ENCODE measurements around the gene OTOF. TPM values are rescaled to one million over a fixed set of nuclear protein-coding genes. Genes with fewer than 3 reads are reported as not detected.
A peak's percentile ranks its signal among the peaks of the same experiment; 100 is the strongest.

OTOF gene
- total and polyA plus RNA-seq, 9 of the 15 experiments (the other 6 are each of a cell fraction or from before 2014, with no cell fraction given): 0.03 to 0.11 (median 0.06) TPM; not detected in 5

DNA sequence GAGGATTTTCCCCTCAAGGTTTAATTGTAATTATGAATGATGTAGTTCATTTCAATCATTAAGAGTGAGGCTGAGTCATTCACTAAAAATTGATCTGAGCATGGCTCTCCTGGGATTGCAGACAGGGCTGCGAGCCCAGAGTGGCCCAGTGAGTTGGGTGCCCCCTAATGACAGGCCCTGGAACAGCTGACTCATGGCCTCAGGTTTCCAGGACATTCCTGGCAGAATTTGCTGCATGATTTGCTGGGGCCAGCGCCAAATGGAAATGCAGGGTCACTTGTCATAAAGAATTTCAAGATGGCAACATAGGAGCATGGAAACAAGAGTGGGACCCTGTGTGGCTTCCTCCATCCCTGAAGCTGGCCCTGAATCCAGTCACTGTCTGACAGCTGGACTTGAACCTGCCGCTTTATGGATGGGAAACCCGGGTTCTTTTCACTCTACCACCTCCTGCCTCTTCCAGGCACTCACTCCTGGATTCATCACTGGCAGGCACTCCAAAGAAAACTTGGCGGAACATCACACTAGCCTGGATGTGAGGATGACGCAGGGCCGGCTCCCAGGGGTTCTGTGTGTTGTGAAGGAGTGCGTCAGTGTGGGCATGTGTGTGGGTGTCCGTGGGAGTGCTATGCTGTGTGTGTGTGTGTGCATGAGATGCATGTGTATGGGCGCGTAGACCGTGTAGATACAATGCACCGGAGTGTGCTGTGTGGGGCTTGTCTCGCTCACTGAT is 15.2 kb downstream of the OTOF start:
- BruUV-seq (replicated peaks): no TSS peak
- ATAC-seq (peak; percentile 81), DNase-seq (ENCODE audit: extremely low read depth in 1 of 4, low spot score in 3 of 4) (peak; percentile 71 to 74 (median 72)), FAIRE-seq (peak; percentile 90)
- no peak overlapping the region for H3K9ac ChIP-seq (ENCODE audit: insufficient read depth in 1 of 2, low read depth in 2 of 2, low read length in 2 of 2)
- H3K36me3 ChIP-seq (ENCODE audit: control insufficient read depth, insufficient read depth, low read length): no peaks in the 10 kb centered on the region
- H3K79me2 ChIP-seq (ENCODE audit: control insufficient read depth, insufficient read depth, low read length): no peaks in the 10 kb centered on the region
- 65% methylated on average over 14 of the region's 14 CpGs for WGBS (ENCODE audit: insufficient coverage, low coverage, missing lambda C conversion rate)
- 0 out of 2 replicates have a peak overlapping the region, but pooled peaks have one; percentile 8 for H2AFZ ChIP-seq (ENCODE audit: low read depth, low read length)
- in situ Hi-C loops (cut with MboI) (loop anchor here (10.0 kb wide), 1 partner anchor 518 kb away; no protein-coding TSS in a partner anchor), intact Hi-C loops (cut with micrococcal nuclease) (loop anchor here (5.0 to 10.0 kb wide), 3 partner anchors 65 to 228 kb away; no protein-coding TSS in a partner anchor)
- no peaks in the 10 kb centered on the region for H3K27me3 ChIP-seq (ENCODE audit: control insufficient read depth in 2 of 2, insufficient read depth in 2 of 2, low read length in 2 of 2)
- H3K9me1 ChIP-seq (ENCODE audit: control insufficient read depth, insufficient read depth, low read length): no peaks in the 10 kb centered on the region
- H4K20me1 ChIP-seq (replicated peaks; ENCODE audit: control insufficient read depth, insufficient read depth, low read length): no peaks in the 10 kb centered on the region
- no peak overlapping the region for H3K4me2 ChIP-seq (ENCODE audit: insufficient read depth, low read length)
- no peaks in the 10 kb centered on the region for H3K9me3 ChIP-seq (replicated peaks; ENCODE audit: control insufficient read depth, insufficient read depth, low read depth, low read length)
- H3K27ac ChIP-seq (ENCODE audit: extremely low read depth, low read depth, low read length): no peak overlapping the region
- ChIA-PET POLR2A (interaction anchor here (0.6 to 1.0 kb wide), 2 partner anchors 53 to 217 kb away, joined by 3 read pairs; no protein-coding TSS in a partner anchor), CTCF (ENCODE audit: low intra/inter-chr PET ratio) (interaction anchor here (1.8 kb wide), 1 partner anchor 227 kb away, joined by 6 read pairs; no protein-coding TSS in a partner anchor)
- no peak overlapping the region for H3K4me3 ChIP-seq
- H3K4me1 ChIP-seq (replicated peaks in 1 of 2; ENCODE audit: control insufficient read depth in 2 of 2, insufficient read depth in 2 of 2, low read length in 2 of 2): peaks cover 13 to 38% of the 10 kb centered on the region in 2 experiments; a peak in 4 of 5 replicates
- TF ChIP-seq TFAP4 (CRISPR knock-in tag; IDR thresholded peaks at IDR 0.05; ENCODE audit: borderline replicate concordance) (peak; percentile 80), ZNF133 (CRISPR knock-in tag; IDR thresholded peaks at IDR 0.05) (no peak), EGR1 (conservative IDR thresholded peaks at IDR 0.05) (peak; percentile 87), WHSC1 (IDR thresholded peaks at IDR 0.05; ENCODE audit: low read length) (no peak), MTA1 (IDR thresholded peaks at IDR 0.05; ENCODE audit: borderline replicate concordance) (no peak), ZNF263 (CRISPR knock-in tag; IDR thresholded peaks at IDR 0.05; ENCODE audit: borderline replicate concordance) (no peak), CSDE1 (IDR thresholded peaks at IDR 0.05) (no peak), GATAD2B (IDR thresholded peaks at IDR 0.05; ENCODE audit: borderline replicate concordance) (0 out of 2 replicates have a peak, but pooled peaks have one; percentile 19)
- TF ChIP-seq, protein P1, sequence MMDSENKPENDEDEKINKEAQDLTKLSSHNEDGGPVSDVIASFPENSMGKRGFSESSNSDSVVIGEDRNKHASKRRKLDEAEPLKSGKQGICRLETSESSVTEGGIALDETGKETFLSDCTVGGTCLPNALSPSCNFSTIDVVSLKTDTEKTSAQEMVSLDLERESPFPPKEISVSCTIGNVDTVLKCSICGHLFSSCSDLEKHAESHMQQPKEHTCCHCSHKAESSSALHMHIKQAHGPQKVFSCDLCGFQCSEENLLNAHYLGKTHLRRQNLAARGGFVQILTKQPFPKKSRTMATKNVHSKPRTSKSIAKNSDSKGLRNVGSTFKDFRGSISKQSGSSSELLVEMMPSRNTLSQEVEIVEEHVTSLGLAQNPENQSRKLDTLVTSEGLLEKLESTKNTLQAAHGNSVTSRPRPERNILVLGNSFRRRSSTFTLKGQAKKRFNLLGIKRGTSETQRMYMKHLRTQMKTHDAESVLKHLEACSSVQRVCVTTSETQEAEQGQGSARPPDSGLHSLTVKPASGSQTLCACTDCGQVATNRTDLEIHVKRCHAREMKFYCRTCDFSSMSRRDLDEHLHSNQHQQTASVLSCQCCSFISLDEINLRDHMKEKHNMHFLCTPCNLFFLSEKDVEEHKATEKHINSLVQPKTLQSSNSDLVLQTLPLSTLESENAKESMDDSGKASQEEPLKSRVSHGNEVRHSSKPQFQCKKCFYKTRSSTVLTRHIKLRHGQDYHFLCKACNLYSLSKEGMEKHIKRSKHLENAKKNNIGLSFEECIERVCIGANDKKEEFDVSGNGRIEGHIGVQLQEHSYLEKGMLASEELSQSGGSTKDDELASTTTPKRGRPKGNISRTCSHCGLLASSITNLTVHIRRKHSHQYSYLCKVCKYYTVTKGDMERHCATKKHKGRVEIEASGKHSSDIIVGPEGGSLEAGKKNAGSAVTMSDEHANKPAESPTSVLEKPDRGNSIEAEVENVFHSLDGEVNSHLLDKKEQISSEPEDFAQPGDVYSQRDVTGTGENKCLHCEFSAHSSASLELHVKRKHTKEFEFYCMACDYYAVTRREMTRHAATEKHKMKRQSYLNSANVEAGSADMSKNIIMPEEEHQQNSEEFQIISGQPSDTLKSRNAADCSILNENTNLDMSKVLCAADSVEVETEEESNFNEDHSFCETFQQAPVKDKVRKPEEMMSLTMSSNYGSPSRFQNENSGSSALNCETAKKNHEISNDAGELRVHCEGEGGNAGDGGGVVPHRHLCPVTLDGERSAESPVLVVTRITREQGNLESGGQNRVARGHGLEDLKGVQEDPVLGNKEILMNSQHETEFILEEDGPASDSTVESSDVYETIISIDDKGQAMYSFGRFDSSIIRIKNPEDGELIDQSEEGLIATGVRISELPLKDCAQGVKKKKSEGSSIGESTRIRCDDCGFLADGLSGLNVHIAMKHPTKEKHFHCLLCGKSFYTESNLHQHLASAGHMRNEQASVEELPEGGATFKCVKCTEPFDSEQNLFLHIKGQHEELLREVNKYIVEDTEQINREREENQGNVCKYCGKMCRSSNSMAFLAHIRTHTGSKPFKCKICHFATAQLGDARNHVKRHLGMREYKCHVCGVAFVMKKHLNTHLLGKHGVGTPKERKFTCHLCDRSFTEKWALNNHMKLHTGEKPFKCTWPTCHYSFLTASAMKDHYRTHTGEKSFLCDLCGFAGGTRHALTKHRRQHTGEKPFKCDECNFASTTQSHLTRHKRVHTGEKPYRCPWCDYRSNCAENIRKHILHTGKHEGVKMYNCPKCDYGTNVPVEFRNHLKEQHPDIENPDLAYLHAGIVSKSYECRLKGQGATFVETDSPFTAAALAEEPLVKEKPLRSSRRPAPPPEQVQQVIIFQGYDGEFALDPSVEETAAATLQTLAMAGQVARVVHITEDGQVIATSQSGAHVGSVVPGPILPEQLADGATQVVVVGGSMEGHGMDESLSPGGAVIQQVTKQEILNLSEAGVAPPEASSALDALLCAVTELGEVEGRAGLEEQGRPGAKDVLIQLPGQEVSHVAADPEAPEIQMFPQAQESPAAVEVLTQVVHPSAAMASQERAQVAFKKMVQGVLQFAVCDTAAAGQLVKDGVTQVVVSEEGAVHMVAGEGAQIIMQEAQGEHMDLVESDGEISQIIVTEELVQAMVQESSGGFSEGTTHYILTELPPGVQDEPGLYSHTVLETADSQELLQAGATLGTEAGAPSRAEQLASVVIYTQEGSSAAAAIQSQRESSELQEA (IDR thresholded peaks at IDR 0.05; ENCODE audit: low read depth): no peak
- TF ChIP-seq, protein P2, sequence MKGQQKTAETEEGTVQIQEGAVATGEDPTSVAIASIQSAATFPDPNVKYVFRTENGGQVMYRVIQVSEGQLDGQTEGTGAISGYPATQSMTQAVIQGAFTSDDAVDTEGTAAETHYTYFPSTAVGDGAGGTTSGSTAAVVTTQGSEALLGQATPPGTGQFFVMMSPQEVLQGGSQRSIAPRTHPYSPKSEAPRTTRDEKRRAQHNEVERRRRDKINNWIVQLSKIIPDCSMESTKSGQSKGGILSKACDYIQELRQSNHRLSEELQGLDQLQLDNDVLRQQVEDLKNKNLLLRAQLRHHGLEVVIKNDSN (CRISPR knock-in tag; IDR thresholded peaks at IDR 0.05): no peak
